H1 (cell line): Measurements from ENCODE around the gene FOXL3. TPM values are rescaled to one million over a fixed set of nuclear protein-coding genes. Genes with fewer than 3 reads are reported as not detected.

Experiments used
- CTCF ChIA-PET: fragments of 300-600 bp; sonication (Branson Sonifier 250); formaldehyde crosslinking; loops from one replicate; lab custom pipeline; 2021; ENCODE audit not compliant: partially characterized antibody; lab: Charles Lee
- POLR2A ChIA-PET: fragments of 300-600 bp; sonication (Branson Sonifier 250); formaldehyde crosslinking; loops from one replicate; lab custom pipeline; 2021; ENCODE audit warnings: inconsistent platforms; ENCODE audit not compliant: partially characterized antibody; lab: Charles Lee
- DNase-seq, 2 experiments: peaks; one replicate each; pipeline versions ENCODE4 v3.0.0 to v3.0.0-alpha.2; 2010 to 2022; ENCODE audit warnings: low spot score in 2 of 2, low read depth in 1 of 2, mixed read lengths in 1 of 2
- FAIRE-seq: peaks from 2 replicates; lab custom pipeline; 2011; peaks lifted over from hg19 to GRCh38; lab: Jason Lieb, UNC
- H2AFZ ChIP-seq: 2 replicates; pipeline ENCODE4 v1.8.1; 2012; ENCODE audit warnings: low read length, inconsistent platforms
- H2AK5ac ChIP-seq: 2 replicates; pipeline ENCODE4 v1.6.1; 2013; ENCODE audit warnings: low read depth, low read length
- H2BK120ac ChIP-seq: replicated peaks from 2 replicates; pipeline ENCODE3; 2013; ENCODE audit warnings: low read depth, low read length, inconsistent platforms
- H2BK12ac ChIP-seq: 2 replicates; pipeline ENCODE4 v1.6.1; 2013; ENCODE audit warnings: low read depth, low read length
- H2BK15ac ChIP-seq: 2 replicates; pipeline ENCODE4 v1.6.1; 2013; ENCODE audit warnings: low read length
- H2BK20ac ChIP-seq: 2 replicates; pipeline ENCODE4 v1.6.1; 2013; ENCODE audit warnings: low read length
- H2BK5ac ChIP-seq: 2 replicates; pipeline ENCODE4 v1.6.1; 2013; ENCODE audit warnings: low read depth, low read length
- H3K14ac ChIP-seq: 2 replicates; pipeline ENCODE4 v1.6.1; 2013; ENCODE audit warnings: inconsistent platforms; ENCODE audit not compliant: insufficient read length
- H3K18ac ChIP-seq: 2 replicates; pipeline ENCODE4 v1.6.1; 2013; ENCODE audit warnings: low read length; ENCODE audit errors: extremely low read depth
- H3K23ac ChIP-seq: 2 replicates; pipeline ENCODE4 v1.6.1; 2013; ENCODE audit warnings: inconsistent platforms; ENCODE audit not compliant: insufficient read length
- H3K23me2 ChIP-seq: 2 replicates; pipeline ENCODE4 v1.6.1; 2013; ENCODE audit warnings: low read depth, low read length
- H3K27ac ChIP-seq: 2 replicates; pipeline ENCODE4 v1.6.1; 2011; ENCODE audit warnings: low read depth, low read length, inconsistent platforms
- H3K27me3 ChIP-seq, 4 experiments: replicated peaks in 1 of 4; 1 replicate in 1 of 4; 2 replicates in 3 of 4; pipeline versions ENCODE4 v1.6.1 to v1.8.1; 2011 to 2013; ENCODE audit warnings: low read length in 3 of 4, mild to moderate bottlenecking in 3 of 4, inconsistent platforms in 2 of 4, mixed read lengths in 2 of 4, moderate library complexity in 1 of 4; ENCODE audit not compliant: control insufficient read depth in 3 of 4, insufficient read depth in 3 of 4; ENCODE audit errors: extremely low read depth in 1 of 4
- H3K36me3 ChIP-seq, 4 experiments: 2 replicates each; pipeline versions ENCODE4 v1.6.1 to v1.8.1; 2011 to 2013; ENCODE audit warnings: mild to moderate bottlenecking in 4 of 4, low read length in 3 of 4, moderate library complexity in 2 of 4, control low read depth in 1 of 4, inconsistent platforms in 1 of 4; ENCODE audit not compliant: insufficient read depth in 4 of 4, control insufficient read depth in 2 of 4
- H3K4ac ChIP-seq: replicated peaks from 2 replicates; pipeline ENCODE3; 2013; ENCODE audit warnings: low read length, low read depth, mixed read lengths, inconsistent platforms; ENCODE audit not compliant: insufficient read length
- H3K4me1 ChIP-seq, 4 experiments: replicated peaks in 1 of 4; 1 replicate in 1 of 4; 2 replicates in 3 of 4; pipeline versions ENCODE4 v1.6.1 to v1.8.1; 2011 to 2013; ENCODE audit warnings: low read length in 3 of 4, inconsistent platforms in 2 of 4, mixed read lengths in 1 of 4; ENCODE audit not compliant: insufficient read depth in 4 of 4, control insufficient read depth in 3 of 4
- H3K4me2 ChIP-seq, 2 experiments: 2 replicates each; pipeline versions ENCODE4 v1.6.1 to v1.8.1; 2011 to 2013; ENCODE audit warnings: low read depth in 2 of 2, low read length in 2 of 2, control low read depth in 1 of 2, inconsistent platforms in 1 of 2, mild to moderate bottlenecking in 1 of 2; ENCODE audit not compliant: insufficient read depth in 1 of 2
- H3K4me3 ChIP-seq, 4 experiments: fragments of 200-600, 300-600 bp in 1 of 4; sonication (generic), shearing (Covaris generic), sonication (Bioruptor Twin) in 1 of 4; 2 replicates each; pipeline versions ENCODE4 v1.5.1 to v1.8.1; 2011 to 2016; ENCODE audit warnings: low read length in 4 of 4, low read depth in 3 of 4, control low read depth in 2 of 4, inconsistent platforms in 2 of 4, mild to moderate bottlenecking in 2 of 4, mixed read lengths in 1 of 4, moderate library complexity in 1 of 4; ENCODE audit not compliant: insufficient read depth in 2 of 4; ENCODE audit errors: extremely low read depth in 1 of 4
- H3K56ac ChIP-seq: replicated peaks from 2 replicates; pipeline ENCODE3; 2013; ENCODE audit warnings: low read depth, mild to moderate bottlenecking, mixed read lengths, low read length, inconsistent platforms; ENCODE audit not compliant: insufficient read length
- H3K79me1 ChIP-seq: 2 replicates; pipeline ENCODE4 v1.6.1; 2013; ENCODE audit warnings: low read depth, low read length, control low read depth
- H3K79me2 ChIP-seq, 2 experiments: 2 replicates each; pipeline versions ENCODE4 v1.6.1 to v1.8.1; 2012 to 2013; ENCODE audit warnings: low read length in 2 of 2, mild to moderate bottlenecking in 2 of 2, inconsistent platforms in 1 of 2; ENCODE audit not compliant: insufficient read depth in 2 of 2, control insufficient read depth in 1 of 2
- H3K9ac ChIP-seq, 4 experiments: replicated peaks in 1 of 4; 1 replicate in 1 of 4; 2 replicates in 3 of 4; pipeline versions ENCODE4 v1.6.1 to v1.8.1; 2011 to 2013; ENCODE audit warnings: low read depth in 3 of 4, low read length in 3 of 4, control low read depth in 2 of 4, mild to moderate bottlenecking in 2 of 4, moderate library complexity in 2 of 4, inconsistent platforms in 1 of 4; ENCODE audit errors: extremely low read depth in 1 of 4
- H3K9me3 ChIP-seq, 2 experiments: 2 replicates each; pipeline versions ENCODE4 v1.6.1 to v1.8.1; 2012 to 2013; ENCODE audit warnings: mild to moderate bottlenecking in 2 of 2, moderate library complexity in 2 of 2, control low read depth in 1 of 2, inconsistent platforms in 1 of 2, low read depth in 1 of 2, low read length in 1 of 2, mixed read lengths in 1 of 2; ENCODE audit not compliant: insufficient read depth in 2 of 2
- H4K20me1 ChIP-seq, 2 experiments: replicated peaks in 1 of 2; 2 replicates each; pipeline versions ENCODE3 to v1.8.1; 2011 to 2013; ENCODE audit warnings: inconsistent platforms in 2 of 2, low read length in 2 of 2, mild to moderate bottlenecking in 1 of 2; ENCODE audit not compliant: insufficient read depth in 2 of 2, control insufficient read depth in 1 of 2
- H4K5ac ChIP-seq: 2 replicates; pipeline ENCODE4 v1.6.1; 2013; ENCODE audit warnings: low read length, low read depth, mixed read lengths, inconsistent platforms; ENCODE audit not compliant: insufficient read length
- H4K8ac ChIP-seq: 2 replicates; pipeline ENCODE4 v1.8.0; 2013; ENCODE audit warnings: mild to moderate bottlenecking, moderate library complexity, low read length, inconsistent platforms; ENCODE audit not compliant: insufficient read depth; ENCODE audit errors: extremely low read depth
- H4K91ac ChIP-seq: replicated peaks from 2 replicates; pipeline ENCODE3; 2013; ENCODE audit warnings: low read length, mixed read lengths, inconsistent platforms; ENCODE audit not compliant: insufficient read length
- CREB1 ChIP-seq: IDR thresholded peaks from 2 replicates; pipeline ENCODE4 v1.6.1; 2012; ENCODE audit warnings: inconsistent platforms
- EP300 ChIP-seq, 2 experiments: IDR thresholded peaks; 1 replicate in 1 of 2; 2 replicates in 1 of 2; pipeline ENCODE4 v1.6.1; 2011 to 2012; ENCODE audit warnings: low read depth in 2 of 2, low read length in 2 of 2, mild to moderate bottlenecking in 2 of 2, borderline replicate concordance in 1 of 2, inconsistent platforms in 1 of 2, moderate library complexity in 1 of 2
- HDAC2 ChIP-seq, 2 experiments: fragments of 300-600 bp in 1 of 2; sonication (generic) in 1 of 2; IDR thresholded peaks; 2 replicates each; pipeline ENCODE4 v1.6.1; 2011 to 2012; ENCODE audit warnings: low read depth in 2 of 2, low read length in 2 of 2, mild to moderate bottlenecking in 2 of 2, moderate library complexity in 2 of 2, borderline replicate concordance in 1 of 2, inconsistent platforms in 1 of 2
- KDM1A ChIP-seq: fragments of 200-600, 300-600 bp; sonication (generic); IDR thresholded peaks from 2 replicates; pipeline ENCODE4 v1.7.1; 2016; ENCODE audit warnings: mild to moderate bottlenecking, low read length, borderline replicate concordance
- MAFK ChIP-seq: IDR thresholded peaks from 2 replicates; pipeline ENCODE4 v1.6.1; 2012; ENCODE audit warnings: low read depth, mild to moderate bottlenecking, improper control_type of control experiment, low read length
- POLR2AphosphoS5 ChIP-seq: IDR thresholded peaks from 2 replicates; pipeline ENCODE4 v1.6.1; 2011; ENCODE audit warnings: low read depth, low read length
- POU5F1 ChIP-seq: IDR thresholded peaks from 2 replicates; pipeline ENCODE4 v1.6.1; 2011; ENCODE audit warnings: low read depth, mild to moderate bottlenecking, low read length, moderate library complexity
- RAD21 ChIP-seq, 2 experiments: IDR thresholded peaks in 1 of 2; conservative IDR thresholded peaks in 1 of 2; 2 replicates each; pipeline ENCODE4 v1.6.1; 2011; ENCODE audit warnings: low read depth in 2 of 2, low read length in 2 of 2, improper control_type of control experiment in 1 of 2, inconsistent platforms in 1 of 2, mild to moderate bottlenecking in 1 of 2, moderate library complexity in 1 of 2
- RBBP5 ChIP-seq: IDR thresholded peaks from 2 replicates; pipeline ENCODE4 v1.7.1; 2012; ENCODE audit warnings: low read depth, mild to moderate bottlenecking, inconsistent platforms, low read length, moderate library complexity, borderline replicate concordance
- SP4 ChIP-seq: IDR thresholded peaks from 2 replicates; pipeline ENCODE4 v1.6.1; 2012; ENCODE audit warnings: low read length, inconsistent platforms
- TAF1 ChIP-seq: IDR thresholded peaks from 2 replicates; pipeline ENCODE4 v1.6.1; 2011; ENCODE audit warnings: mild to moderate bottlenecking, low read depth, low read length
- TBP ChIP-seq: IDR thresholded peaks from 2 replicates; pipeline ENCODE4 v1.6.1; 2011; ENCODE audit warnings: low read depth, low read length, improper control_type of control experiment
- YY1 ChIP-seq: IDR thresholded peaks from 2 replicates; pipeline ENCODE4 v1.6.1; 2011; ENCODE audit warnings: low read depth, mild to moderate bottlenecking, low read length
- WGBS, 2 experiments: shearing (Covaris generic) in 1 of 2; methylation state at CpG; one replicate each; pipeline versions ENCODE4 v1.1.6 to v1.1.7; 2013 to 2015; ENCODE audit warnings: low lambda C conversion rate in 2 of 2, mixed read lengths in 2 of 2, inconsistent platforms in 1 of 2, low coverage in 1 of 2, missing lambda C conversion rate in 1 of 2; ENCODE audit not compliant: insufficient replicate concordance in 2 of 2, insufficient coverage in 1 of 2, insufficient read length in 1 of 2; ENCODE audit errors: extremely low coverage in 1 of 2, missing lambda C conversion rate in 1 of 2; 5-methylcytosine and 5-hydroxymethylcytosine counted together
- polyA plus RNA-seq, 7 experiments: library from polyadenylated mRNA; depleted of rRNA in 3 of 7; stranded (reverse) in 5 of 7; unstranded in 2 of 7; fragments of >200 nt in 5 of 7; fragments of 200-250 nt in 2 of 7; gene quantifications; 1 replicate in 5 of 7; 2 replicates in 1 of 7; 4 replicates in 1 of 7; pipeline versions ENCODE4 v1.2.1 to v1.2.3, GENCODE V29; 2011 to 2013; ENCODE audit warnings: missing spikeins in 2 of 7, mixed read lengths in 2 of 7
- total RNA-seq: library from RNA; stranded (reverse); fragmentation: NEBNext Ultra II Directional; extraction: Animal tissue kit (Norgen Biotek cat#: 25700); gene quantifications from 2 replicates; pipeline ENCODE4 v1.2.1, GENCODE V29; 2021

The FOXL3 gene
- total and polyA plus RNA-seq, 2 of the 8 experiments (the other 6 are each of a cell fraction or from before 2014, with no cell fraction given) = not detected

DNA sequence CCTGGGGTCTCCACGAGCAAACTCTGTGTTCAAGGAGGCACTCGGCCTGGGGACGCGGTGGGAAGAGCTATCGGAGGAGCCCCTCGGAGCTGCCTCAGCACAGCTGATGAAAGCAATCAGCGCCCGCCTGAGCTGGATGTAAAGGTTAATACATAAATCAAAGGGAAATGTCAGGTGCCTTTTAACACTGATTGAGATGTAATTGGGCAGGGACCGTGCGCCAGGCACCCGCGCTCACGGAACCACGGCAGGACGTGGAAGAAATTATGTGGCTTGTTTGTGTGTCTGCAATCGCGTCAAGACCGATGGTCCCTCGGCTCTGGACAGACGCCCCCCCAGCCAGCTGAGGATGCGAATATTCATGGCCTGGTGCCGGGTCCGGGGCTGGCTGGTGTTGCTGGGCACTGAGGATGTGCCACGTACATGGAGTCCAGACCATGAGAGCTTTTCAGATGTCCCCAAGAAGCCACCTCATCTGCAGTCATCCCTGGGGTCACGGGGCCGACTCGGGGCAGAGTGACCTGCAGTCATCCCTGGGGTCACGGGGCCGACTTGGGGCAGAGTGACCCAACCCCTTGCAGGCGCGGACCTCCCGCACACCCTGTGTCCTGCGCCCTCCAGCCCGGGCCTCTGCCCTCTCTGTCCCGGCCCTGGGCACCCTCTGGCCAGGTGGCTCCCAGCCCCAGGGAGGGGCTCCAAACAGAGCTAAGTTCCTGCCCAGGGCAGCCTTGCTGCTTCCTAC lies 15.6 kb downstream of the FOXL3 start:
- Histone ChIP-seq H4K8ac (no peak overlapping the region), H3K4me2 (no peak overlapping the region), H3K36me3 (no peaks in the 10 kb centered on the region; a peak in 1 of 8 replicates), H4K91ac (no peak overlapping the region), H3K23me2 (peaks cover 3% of the 10 kb centered on the region; the same call in 1 of the 2 replicates), H3K9me3 (peaks cover 9 to 13% of the 10 kb centered on the region in 2 experiments; a peak in 3 of 4 replicates), H3K14ac (no peak overlapping the region), H3K27ac (no peak overlapping the region), H4K20me1 (peaks cover 0 to 5% of the 10 kb centered on the region in 2 experiments), H3K27me3 (no peaks in the 10 kb centered on the region), H2AFZ (no peak overlapping the region), H4K5ac (no peak overlapping the region), H3K4me1 (no peaks in the 10 kb centered on the region), H3K56ac (no peak overlapping the region), H2BK15ac (no peak overlapping the region), H3K4ac (no peak overlapping the region), H3K4me3 (no peak overlapping the region), H2BK20ac (no peak overlapping the region), H2BK120ac (no peak overlapping the region), H3K18ac (no peak overlapping the region), H3K79me2 (no peaks in the 10 kb centered on the region), H3K79me1 (no peaks in the 10 kb centered on the region), H2BK12ac (no peak overlapping the region), H2AK5ac (no peak overlapping the region), H3K9ac (no peak overlapping the region), H3K23ac (no peak overlapping the region), H2BK5ac (no peak overlapping the region)
- CTCF ChIA-PET = interaction anchor here (1.4 to 1.7 kb wide), 3 partner anchors 11 to 39 kb away, joined by 3 to 4 read pairs (median 4); no protein-coding TSS in a partner anchor
- FAIRE-seq (no peak), DNase-seq (no peak)
- WGBS, 2 experiments = 91% methylated on average over 35 of the region's 35 CpGs; no CpG with 5 or more reads in 1 of the 2 experiments
- POLR2A ChIA-PET = interaction anchor here (1.4 kb wide), 1 partner anchor 12 kb away, joined by 3 read pairs; no protein-coding TSS in a partner anchor
- TF ChIP-seq HDAC2 (IDR thresholded peaks at IDR 0.05; ENCODE audit: borderline replicate concordance in 1 of 2, low read depth in 2 of 2, low read length in 2 of 2) (no peak), TAF1 (no peak), RAD21 (IDR thresholded peaks at IDR 0.05 in 1 of 2, conservative IDR thresholded peaks at IDR 0.05 in 1 of 2; ENCODE audit: low read depth in 2 of 2, low read length in 2 of 2) (no peak), SP4 (no peak), POLR2AphosphoS5 (no peak), RBBP5 (no peak), MAFK (no peak), CREB1 (no peak), KDM1A (no peak), TBP (no peak), EP300 (IDR thresholded peaks at IDR 0.05; ENCODE audit: borderline replicate concordance in 1 of 2, low read depth in 2 of 2, low read length in 2 of 2) (no peak), POU5F1 (no peak), YY1 (no peak)
